ENCODE measurements around the gene SRGAP2C.
"Not testable (repeated sequence)": the region's sequence is repeated elsewhere in the genome, so short reads cannot be mapped to it uniquely, and the experiment has no call there.

GRCh38 chr1:121392130-121392529 lies 207.4 kb downstream of the SRGAP2C start:
- not testable (repeated sequence) for TF ChIP-seq CTCF, POLR2AphosphoS5, POLR2A, EP300 (IDR thresholded peaks at IDR 0.05)
